Breast epithelium (tissue), 4 donors: ENCODE results near the gene ALG2. TPM values are rescaled to one million over a fixed set of nuclear protein-coding genes. Genes with fewer than 3 reads are reported as not detected.
A peak's percentile ranks its signal among the peaks of the same experiment; 100 is the strongest.

Experiments used
- DNase-seq, 2 donors: peaks; one replicate each; pipeline ENCODE4 v3.0.0-alpha.2; 2019; ENCODE audit warnings: low spot score in 2 of 2
- H3K27ac ChIP-seq, 2 donors: fragments of 200-600 bp; sonication (generic) in 1 of 2; one replicate each; pipeline ENCODE4 v1.5.1; 2016 to 2019; ENCODE audit warnings: mild to moderate bottlenecking in 1 of 2
- H3K27me3 ChIP-seq, 2 donors: fragments of 200-600 bp; sonication (generic) in 1 of 2; one replicate each; pipeline versions ENCODE4 v1.5.1 to v1.6.0; 2017 to 2019; ENCODE audit warnings: control low read depth in 1 of 2, mild to moderate bottlenecking in 1 of 2
- H3K36me3 ChIP-seq: fragments of 200-600 bp; one replicate; pipeline ENCODE4 v1.5.1; 2019
- H3K4me1 ChIP-seq, 2 donors: fragments of 200-600 bp; sonication (generic); one replicate each; pipeline ENCODE4 v1.5.1; 2016 to 2019; ENCODE audit warnings: control low read depth in 1 of 2
- H3K4me3 ChIP-seq, 3 donors: fragments of 200-600 bp; sonication (generic); 1 replicate in 2 of 3; 2 replicates in 1 of 3; pipeline ENCODE4 v1.5.1; 2016 to 2019; ENCODE audit warnings: mild to moderate bottlenecking in 3 of 3, moderate library complexity in 2 of 3
- H3K9me3 ChIP-seq, 2 donors: fragments of 200-600 bp; sonication (generic) in 1 of 2; one replicate each; pipeline ENCODE4 v1.5.1; 2016 to 2019; ENCODE audit warnings: control low read depth in 1 of 2
- CTCF ChIP-seq, 3 donors: fragments of 450-650 bp; IDR thresholded peaks; one replicate each; pipeline ENCODE4 v1.5.1; 2016 to 2017; ENCODE audit warnings: antibody characterized with exemption in 3 of 3, mild to moderate bottlenecking in 3 of 3, moderate library complexity in 3 of 3
- POLR2A ChIP-seq: fragments of 450-650 bp; IDR thresholded peaks from one replicate; pipeline ENCODE4 v1.6.1; 2016; ENCODE audit warnings: antibody characterized with exemption, mild to moderate bottlenecking, moderate library complexity
- POLR2AphosphoS5 ChIP-seq, 3 donors: sonication (generic); formaldehyde crosslinking; IDR thresholded peaks; one replicate each; pipeline ENCODE4 v1.6.1; 2017; ENCODE audit warnings: antibody characterized with exemption in 3 of 3
- intact Hi-C: fragments of 100-400 bp; cut with DNase I; formaldehyde crosslinking; loops from one replicate; pipeline ENCODE4 v1.15.1; 2023; ENCODE audit warnings: low total_unique reads
- total RNA-seq, 3 donors: library from RNA; depleted of rRNA; stranded (reverse); fragments of >200 nt; gene quantifications; one replicate each; pipeline ENCODE4 v1.1.0, GENCODE V29; 2016

Gene ALG2
- total RNA-seq, 3 donors from 2014 or later = 30.2 to 44.5 (median 40.3) TPM

DNA sequence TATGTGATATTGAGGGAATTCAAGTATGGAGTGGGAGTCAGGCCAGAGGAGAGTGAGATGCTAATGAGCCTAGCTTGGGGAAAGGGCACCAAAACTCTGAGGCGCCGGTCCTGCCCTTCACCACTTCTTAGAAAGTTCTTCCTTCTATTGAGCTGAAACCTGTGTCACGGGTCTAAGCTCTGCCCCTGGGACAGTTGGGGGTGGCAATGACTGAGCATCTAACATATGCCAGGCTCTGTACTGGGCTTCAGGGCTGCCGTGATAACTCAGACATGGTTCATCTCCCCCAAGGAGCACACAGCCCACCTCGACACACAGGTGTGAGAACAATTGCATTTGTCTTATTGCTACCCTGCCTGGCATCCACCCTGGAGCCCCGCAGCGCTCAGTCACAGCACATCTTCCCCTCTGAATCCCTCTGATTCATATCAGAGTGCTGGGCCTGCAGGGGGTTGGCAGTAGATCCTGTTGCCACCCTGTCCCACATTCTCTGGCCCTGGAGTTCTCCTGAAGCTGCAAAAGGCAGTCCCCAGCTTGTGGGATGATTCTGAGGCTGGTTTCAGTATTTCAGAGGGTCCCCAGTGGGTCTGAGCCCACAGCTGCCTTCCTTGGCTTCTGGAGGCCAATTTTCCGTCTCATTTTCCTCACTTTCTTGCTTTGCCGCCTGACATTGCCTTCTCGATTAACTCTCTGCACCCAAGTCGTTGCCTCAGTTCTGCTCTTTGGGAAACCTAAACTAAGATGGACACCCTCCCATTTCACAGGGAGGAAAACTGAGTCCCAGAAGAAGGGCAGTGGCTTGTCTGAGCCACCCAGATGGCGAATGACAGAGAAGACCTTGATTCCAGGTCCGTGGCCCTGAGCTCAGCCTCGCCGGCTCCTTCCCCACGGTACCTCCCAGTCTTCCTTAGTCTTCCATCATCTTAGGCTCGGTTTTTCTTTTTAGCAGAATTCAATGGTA, 42.5 kb downstream of the ALG2 start:
- DNase-seq = no peak
- no peaks in the 10 kb centered on the region for H3K27me3 ChIP-seq
- H3K36me3 ChIP-seq = no peaks in the 10 kb centered on the region
- H3K4me3 ChIP-seq = no peak overlapping the region
- TF ChIP-seq POLR2A (no peak), POLR2AphosphoS5 (IDR thresholded peaks at IDR 0.05) (no peak), CTCF (IDR thresholded peaks at IDR 0.05) (no peak)
- H3K9me3 ChIP-seq = no peaks in the 10 kb centered on the region
- no peaks in the 10 kb centered on the region for H3K4me1 ChIP-seq
- intact Hi-C loops = no loop called here
- H3K27ac ChIP-seq = no peak overlapping the region

DNA sequence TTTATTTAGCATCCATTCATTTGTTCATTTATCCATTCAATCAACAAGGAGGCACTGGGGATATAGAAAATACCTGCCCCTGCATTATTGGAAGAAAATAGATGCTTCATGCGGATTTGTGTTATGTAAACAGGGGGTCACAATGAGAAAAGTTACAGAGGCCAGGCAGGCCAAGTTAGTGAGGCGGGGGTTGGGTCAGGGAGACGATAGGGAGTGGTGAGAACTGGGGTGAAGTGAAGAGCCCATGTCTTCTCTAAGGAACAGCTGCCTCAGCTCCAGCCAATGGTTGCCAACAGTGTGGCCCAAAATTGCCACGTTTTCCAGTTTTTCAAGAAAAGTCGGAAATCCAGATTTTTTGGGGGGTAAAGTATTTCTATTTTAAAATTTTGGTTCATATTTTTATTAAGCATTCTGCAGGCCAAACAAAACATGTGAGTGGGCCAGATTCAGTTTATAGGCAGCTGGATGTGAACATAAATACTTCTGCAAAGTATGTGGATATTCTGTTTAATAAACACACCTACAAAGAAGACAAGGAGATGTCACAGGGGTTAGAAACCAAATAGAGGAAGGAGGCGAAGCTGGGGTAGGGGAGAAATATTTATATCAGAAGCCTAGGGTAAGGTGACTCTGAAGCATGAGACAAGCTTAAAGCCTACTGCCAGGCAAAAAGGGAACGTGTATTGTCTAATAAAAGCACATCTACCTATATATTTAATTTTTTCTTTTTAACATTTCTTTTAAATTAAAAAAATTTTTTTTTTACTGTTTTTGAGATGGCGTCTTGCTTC, 44.0 kb downstream of the ALG2 start:
- intact Hi-C loops = no loop called here

GRCh38 chr9:99176527-99177013, 45.2 kb downstream of the ALG2 start:
- Histone ChIP-seq H3K4me3 (no peak overlapping the region), H3K27me3 (no peaks in the 10 kb centered on the region), H3K9me3 (no peaks in the 10 kb centered on the region), H3K36me3 (no peaks in the 10 kb centered on the region), H3K27ac (peak overlapping the region; percentile 3 to 33), H3K4me1 (no peaks in the 10 kb centered on the region)
- TF ChIP-seq CTCF (IDR thresholded peaks at IDR 0.05) (no peak), POLR2A (no peak), POLR2AphosphoS5 (IDR thresholded peaks at IDR 0.05) (no peak)
- intact Hi-C loops = no loop called here
- DNase-seq = no peak

More for the DNA sequence above, 44.0 kb downstream of the ALG2 start:
- Histone ChIP-seq H3K9me3 (no peaks in the 10 kb centered on the region), H3K36me3 (no peaks in the 10 kb centered on the region), H3K4me3 (no peak overlapping the region), H3K4me1 (no peaks in the 10 kb centered on the region), H3K27me3 (no peaks in the 10 kb centered on the region), H3K27ac (no peak overlapping the region)
- DNase-seq = no peak
- TF ChIP-seq CTCF (IDR thresholded peaks at IDR 0.05) (no peak), POLR2AphosphoS5 (IDR thresholded peaks at IDR 0.05) (no peak), POLR2A (no peak)

- TF ChIP-seq POLR2AphosphoS5 (IDR thresholded peaks at IDR 0.05) (no peak), POLR2A (no peak), CTCF (IDR thresholded peaks at IDR 0.05) (no peak)
- DNase-seq = no peak
- Histone ChIP-seq H3K9me3 (no peaks in the 10 kb centered on the region), H3K4me1 (no peaks in the 10 kb centered on the region), H3K36me3 (no peaks in the 10 kb centered on the region), H3K4me3 (no peak overlapping the region), H3K27ac (no peak overlapping the region), H3K27me3 (no peaks in the 10 kb centered on the region)
- intact Hi-C loops = no loop called here
These were observed 47.9 kb downstream of the ALG2 start for GRCh38 chr9:99173570-99174504.
